HG03439 (cell line): ENCODE results near the gene ARHGAP25.

Experiments used
- ATAC-seq: cut with Tn5 transposase; IDR thresholded peaks from one replicate; pipeline ENCODE4 v1.9.1; 2021; ENCODE audit warnings: mild to moderate bottlenecking, moderate library complexity; ENCODE audit not compliant: unreplicated experiment

ARHGAP25 gene

DNA sequence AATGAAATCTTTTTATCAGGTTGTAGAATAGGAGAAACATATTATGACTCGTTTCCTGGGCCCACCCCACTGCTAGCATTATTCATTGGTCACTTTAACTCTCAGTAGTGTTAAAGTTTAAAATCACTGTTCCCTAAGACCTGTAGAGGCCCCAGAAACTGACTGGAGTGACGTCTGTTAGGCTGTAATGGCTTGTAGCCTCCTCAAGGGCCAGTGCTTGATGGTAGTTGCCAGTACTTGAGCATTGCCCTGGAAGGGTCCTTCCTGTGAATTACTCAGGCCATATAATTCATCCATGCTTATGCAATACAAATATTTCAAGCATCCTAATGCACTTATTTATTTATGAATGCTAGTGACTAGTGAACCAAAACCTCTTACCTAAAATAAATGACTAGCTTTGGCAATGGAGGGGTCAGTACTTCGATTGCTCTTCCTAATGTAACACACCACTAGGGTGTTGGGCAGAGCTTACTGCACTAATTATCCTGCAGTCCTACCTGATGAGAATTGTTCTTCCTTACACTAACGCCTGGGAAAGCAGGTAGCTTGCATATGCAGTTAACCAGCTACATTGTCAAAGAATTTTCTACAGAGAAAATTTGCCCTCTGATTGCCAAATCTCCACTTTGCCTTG is 31.2 kb downstream of the ARHGAP25 start:
- no peak for ATAC-seq

DNA sequence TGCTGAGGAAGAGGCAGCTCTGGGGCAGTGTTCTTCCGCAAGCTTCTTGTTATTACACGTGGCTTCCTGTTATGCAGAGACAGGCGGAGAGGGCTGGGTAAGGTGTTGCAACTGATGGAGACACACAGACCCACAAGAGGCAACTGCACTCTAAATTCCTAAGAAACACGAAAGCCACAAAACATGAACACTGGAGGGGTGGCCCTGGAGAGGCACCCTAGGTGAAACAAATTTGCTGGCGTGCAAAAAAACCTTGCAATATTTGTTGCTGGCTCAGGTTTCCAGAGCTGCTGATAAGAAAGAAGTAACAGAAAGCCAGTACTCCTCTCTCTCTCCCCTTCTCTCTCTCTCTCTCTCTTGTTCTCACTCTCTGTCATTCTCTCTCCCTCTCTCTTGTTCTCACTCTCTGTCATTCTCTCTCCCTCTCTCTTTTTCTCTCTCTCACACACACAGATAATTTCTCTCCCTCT is 31.8 kb downstream of the ARHGAP25 start:
- ATAC-seq, result no peak

DNA sequence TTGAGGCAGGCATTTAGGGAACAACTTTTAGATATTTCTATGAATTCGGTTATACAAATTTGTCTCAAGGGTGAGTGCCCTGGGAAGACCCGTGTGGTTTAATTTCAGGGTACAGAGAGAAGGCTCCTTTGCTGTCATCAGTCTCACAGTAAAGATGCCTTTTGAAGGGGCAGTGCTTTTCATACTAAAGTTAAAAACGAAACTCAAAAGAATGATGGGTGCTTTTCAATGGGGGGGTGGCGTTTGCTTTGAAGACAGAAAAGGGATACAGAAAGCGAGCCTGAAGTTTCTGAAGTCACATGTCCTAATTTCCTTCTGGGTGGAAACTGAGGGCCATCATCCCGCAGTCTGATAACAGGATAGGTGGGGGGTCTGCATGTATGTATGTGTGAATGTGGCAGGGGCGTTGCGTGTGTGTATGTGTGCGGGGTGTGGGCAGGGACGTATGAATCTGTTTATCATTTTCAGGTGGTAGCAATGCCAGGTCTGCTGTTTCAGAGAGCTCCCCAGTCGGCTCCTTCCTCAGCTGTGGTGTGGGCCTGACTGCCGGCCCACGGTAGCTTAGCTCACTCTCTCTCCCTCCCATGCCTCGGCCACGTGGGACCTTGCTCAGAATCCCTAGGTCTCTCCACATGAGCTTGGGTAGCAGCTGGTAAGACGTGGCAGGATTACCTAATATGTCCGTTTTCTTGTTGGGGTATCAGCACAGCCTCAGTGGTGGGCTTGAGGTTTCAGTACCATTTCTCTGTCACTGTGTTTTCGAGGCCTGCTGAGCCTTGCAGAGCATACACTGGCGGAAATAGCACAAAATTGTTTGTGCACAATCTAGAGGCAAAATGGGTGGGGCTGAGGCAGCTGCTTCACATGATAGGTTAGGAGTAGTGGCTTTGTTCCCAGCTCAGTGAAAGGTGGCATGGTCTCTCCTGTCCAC is 32.7 kb downstream of the ARHGAP25 start:
- ATAC-seq, result no peak

DNA sequence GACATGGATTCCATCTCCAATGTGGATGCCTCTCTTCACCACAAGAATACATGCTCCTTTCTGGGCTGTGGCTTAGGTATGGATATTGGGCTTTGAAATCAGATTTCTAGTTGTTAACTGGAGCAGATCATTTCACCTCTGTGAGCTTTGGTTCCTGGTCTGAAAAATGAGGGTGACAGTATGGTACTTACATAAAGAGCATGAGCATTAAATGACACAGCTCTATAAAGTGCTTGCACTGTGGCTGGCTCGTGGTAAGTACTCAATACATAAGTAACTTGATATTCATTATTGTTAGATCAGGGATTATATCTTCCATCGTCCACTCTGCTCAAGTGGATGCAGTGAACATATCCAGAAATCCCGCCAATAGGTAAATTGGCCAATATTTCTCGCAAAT is 33.4 kb downstream of the ARHGAP25 start:
- ATAC-seq, result no peak

DNA sequence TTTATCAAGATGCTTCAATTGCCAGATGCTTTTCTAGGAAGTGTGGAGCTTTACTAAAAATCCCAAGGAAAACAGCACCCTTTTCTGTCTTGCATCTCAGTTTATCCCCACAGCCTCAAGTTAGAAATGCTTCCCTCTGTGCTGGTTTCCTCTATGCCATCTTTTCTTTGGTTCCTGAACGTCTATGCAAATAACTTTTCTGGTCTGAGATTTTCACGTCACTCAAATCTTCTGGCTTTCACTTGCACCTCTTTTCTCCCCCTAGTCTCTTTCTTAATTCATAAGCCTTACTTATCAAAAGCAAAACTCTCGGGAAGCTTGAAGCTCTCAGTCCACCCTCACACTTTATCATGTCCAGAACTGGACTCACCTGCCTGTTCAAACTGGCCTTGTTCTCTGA is 33.9 kb downstream of the ARHGAP25 start:
- ATAC-seq, result no peak

DNA sequence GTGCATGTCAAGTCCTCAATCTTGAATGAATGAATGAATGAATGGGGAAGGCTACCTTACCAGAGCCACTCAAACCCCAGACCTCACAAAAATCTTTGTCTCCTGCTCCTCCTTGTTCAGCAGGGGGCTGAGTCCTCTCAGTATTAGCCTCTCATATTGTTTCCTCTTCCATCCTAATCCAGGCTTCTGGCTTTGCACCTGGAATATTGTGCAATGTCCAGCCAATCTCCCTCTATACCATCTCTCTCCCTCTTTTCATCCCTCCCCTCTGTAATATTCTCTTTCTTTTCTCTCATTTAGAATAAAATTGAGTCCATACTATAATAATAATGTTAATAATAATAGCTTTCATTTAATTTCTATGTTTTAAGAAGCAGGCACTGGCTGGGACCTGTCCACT is 34.3 kb downstream of the ARHGAP25 start:
- ATAC-seq, result no peak

DNA sequence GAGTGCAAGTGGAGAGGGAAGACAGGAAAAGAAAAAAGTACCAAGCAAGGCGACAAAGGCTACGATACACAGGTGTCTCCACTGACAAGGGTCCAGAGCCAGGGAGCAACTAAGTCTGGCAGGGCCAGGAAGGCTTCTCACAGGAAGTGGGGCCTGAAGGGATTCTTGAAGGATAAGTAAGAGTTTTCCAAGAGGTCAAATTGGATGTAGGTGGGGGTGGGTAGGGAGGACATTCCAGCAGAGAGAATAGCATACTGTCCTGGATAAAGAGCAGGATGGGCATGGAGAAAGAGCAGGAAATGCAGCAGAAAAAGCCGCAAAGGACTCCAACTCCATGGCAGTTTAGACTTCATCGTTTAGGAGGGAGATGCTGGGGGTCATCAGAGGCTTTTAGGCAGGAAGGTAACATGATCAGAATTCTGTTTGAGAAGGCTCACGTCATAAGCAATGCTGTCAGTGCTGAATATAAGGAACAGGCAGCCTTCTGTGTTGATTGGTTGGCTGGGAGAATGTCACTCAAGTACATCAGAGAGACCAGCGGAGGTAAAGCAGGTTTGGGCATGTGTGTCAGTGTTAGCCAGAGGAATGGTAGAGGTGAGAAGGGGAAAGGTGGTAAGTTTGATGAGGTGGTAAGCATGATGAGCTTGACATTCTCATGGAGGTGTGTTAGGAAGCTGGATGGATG is 35.1 kb downstream of the ARHGAP25 start:
- ATAC-seq, result no peak

DNA sequence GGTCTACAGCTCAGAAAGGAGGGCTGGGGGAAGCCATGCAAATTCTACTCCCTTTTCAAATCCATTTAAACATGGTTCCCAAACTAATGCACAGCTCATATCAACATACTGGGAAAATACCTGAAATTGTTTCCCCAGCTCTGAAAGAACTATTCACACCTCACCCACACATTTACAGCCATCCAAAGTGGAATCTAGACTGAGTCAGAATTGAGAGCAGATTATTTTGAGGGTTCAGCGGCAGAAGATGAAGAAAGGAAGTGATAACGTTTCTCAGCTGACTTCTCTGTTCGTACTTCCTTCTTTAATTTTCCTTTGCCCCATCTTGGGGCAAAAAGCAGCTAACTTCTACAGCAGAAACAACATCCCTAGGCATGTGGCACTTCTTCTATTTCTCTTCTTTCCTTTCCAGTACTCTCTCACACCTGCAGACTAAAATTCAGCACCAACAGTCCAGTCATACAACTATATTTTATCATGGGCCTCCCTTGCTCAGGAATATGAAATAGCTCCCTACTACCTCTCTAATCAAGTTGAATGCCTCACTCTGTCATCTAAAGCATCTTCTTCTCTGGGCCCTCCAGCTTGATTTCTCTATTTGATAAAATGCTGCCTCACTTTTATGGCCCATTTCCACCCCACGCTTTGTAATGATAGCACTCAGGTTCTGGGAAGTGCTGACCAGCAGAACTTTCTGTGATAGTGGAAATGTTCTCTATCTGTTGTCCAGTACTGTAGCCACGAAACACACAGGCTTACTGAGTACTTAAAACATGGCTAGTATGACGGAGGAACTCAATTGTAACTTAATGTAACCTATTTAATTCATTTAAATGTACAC is 35.9 kb downstream of the ARHGAP25 start:
- ATAC-seq, result no peak

DNA sequence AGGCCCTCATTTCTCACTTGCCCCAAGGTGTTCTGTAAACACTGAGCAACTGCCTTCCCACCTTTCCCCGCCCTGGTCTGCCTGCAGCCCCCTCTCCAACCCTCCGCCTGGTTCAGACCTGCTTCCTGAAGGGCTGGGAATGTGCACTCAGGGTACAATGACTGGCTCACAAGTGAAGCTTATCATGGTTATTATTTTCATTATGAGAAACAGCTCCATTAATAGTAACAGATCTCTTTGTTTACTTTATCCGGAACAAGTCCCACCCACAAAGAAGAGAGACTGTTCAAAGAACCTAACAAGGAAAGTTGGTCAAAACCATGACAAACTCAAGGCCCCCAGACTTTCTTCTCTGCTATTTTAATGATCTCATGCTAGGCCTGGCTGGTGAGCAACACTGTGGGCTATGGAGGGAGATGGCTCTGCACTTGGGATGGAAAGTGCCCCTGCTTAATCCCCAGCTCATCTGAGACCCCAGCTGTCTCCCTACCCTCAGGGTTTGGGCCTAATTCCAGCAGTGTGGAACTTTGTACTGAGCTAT is 36.7 kb downstream of the ARHGAP25 start:
- ATAC-seq, result no peak

DNA sequence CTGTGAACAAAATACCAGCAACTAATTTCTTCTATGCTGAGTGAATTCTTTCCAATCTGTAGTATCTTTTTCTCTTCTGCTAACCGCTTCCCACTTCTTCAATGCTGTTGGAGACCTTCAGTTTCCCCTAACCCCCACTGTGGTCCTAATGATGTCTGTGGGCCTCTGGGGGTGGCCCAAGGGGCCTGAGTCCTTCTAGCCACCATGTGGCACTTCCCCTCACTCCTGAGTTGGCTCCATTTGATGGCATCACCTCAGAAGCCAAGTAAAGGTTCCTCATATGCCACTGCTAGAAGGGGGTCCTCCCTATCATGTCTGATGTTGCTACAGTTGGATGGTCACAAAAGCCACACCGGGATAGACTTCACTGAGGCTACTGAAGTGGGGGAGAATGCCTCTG is 37.5 kb downstream of the ARHGAP25 start:
- ATAC-seq, result no peak

DNA sequence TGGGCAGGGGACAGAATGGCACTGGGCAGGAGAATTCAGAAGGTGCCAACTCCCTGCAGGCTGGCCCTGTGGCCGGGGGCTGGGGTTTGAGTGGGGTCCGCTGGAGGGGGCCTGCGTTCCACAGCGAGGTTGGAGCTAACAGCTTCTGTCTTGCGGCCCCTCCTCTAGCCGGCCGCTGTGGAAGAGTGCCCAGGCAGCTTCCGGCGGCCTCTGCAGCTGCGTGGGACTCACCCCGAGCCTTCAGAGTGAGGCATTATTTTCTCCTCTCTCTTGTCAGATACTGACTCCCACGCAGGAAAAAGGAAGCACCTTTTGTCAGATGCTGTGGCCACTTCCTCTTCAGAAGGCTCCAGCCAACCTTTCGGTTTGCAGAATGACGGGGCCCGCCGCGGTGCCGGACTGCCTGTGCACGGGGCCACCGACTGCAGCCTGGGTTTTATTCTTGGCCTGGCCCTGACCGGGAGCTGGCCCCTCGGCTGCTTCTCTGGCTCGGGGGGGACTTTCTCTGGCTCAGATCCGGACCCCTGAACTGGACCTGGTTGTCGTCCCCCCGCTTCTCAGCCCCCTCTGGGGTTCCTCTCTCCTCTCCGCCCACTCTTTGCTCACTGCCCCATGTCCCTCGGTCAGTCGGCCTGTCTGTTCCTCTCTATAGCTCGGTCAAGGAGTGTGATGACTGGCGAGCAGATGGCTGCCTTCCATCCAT is 40.1 kb downstream of the ARHGAP25 start:
- peak; percentile 89 for ATAC-seq

DNA sequence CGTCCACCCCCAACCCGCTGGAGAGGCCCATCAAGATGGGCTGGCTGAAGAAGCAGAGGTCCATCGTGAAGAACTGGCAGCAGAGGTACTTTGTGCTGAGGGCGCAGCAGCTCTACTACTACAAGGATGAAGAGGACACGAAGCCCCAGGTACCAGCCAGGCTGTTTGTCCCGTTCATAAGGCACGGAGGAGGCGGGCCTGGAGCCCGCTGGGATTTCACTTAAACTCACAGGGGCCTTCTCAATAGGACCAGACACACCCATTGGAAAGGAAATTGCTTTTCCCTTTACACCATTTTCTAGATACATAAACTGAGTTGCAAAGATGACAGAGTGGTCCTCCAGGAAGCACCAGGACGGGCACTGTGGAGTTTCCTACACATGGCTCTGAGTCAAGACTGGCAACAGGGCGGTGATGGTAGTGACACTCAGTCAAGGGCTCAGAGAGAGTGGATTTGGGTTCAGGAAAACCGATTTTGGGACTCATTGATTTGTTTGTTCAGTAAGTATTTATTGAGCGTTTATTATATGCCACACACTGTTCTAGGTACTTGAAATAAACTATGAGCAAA is 40.7 kb downstream of the ARHGAP25 start:
- no peak for ATAC-seq

DNA sequence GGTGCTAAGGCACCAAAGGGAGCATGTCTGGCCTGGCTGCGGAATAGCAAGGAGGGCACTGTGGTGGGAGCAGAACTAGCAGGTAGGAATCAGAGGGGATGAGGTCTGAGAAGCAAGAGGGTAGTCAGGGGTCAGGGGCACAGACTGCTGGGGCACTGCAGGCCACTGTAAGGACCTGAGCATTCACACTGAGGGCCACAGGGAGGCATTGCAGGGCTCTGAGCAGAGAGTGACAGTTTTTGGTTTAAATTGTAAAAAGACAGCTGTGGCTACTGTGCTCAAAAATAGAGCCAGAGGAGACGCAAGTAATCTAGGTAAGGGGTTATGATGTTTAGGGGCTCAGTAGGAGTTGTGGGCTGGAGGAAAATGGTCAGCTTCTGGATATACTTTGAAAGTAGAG is 41.5 kb downstream of the ARHGAP25 start:
- no peak for ATAC-seq

DNA sequence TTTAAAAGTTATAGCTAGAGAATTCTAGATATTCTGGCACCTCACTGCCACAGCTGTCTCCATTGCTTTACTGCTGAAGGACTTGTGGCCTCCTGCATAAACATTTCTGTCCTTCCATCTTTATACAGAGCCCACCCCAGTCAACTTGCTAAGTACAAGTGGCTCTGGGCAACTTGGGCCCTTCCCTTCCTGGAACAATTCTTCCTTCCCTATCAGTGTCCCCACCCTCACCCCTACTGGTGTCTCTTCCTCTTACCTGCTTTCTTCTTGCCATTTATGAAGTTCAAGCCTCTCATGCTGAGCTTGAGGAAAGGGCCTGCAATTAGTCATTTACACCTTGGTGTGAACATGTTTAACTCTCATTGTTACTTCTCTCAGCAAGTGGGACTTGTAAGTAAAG is 45.0 kb downstream of the ARHGAP25 start:
- ATAC-seq, result no peak

DNA sequence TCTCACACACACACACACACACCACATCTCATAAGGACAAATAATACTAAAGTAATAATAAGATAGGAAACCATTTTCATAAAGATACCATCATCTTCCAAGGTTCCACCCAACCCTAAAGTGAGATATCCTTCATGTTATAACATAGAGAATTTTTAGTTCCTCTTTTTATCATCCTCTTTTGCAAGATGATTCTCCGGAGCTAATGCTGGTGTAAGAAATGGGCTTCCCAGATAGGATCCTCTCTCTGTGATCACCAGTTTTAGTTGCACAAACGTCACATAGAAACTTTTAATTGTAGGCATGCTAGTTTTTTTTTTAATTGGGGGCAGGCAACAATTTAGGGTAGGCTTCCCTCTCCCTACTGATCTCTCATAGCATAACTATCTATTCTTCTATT is 49.6 kb downstream of the ARHGAP25 start:
- ATAC-seq, result no peak

DNA sequence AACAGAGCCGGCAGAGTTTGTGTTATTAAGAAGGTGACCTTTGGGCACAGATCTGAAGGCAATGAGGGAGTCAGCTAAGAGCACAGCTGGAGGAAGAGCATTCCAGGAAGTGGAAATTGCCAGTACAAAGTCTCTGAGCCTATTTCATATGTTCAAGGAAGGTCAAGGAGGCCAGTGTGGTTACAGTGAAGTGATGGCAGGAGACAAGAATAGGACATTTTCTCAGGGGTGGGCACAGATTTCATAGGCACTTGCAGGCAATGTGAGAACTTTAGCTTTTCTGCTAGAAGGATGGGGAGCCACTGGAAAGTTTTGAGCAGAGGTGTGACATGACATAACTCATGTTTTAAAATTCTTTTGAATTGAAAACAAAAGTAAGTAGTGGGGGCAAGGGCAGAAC is 50.3 kb downstream of the ARHGAP25 start:
- ATAC-seq, result no peak

DNA sequence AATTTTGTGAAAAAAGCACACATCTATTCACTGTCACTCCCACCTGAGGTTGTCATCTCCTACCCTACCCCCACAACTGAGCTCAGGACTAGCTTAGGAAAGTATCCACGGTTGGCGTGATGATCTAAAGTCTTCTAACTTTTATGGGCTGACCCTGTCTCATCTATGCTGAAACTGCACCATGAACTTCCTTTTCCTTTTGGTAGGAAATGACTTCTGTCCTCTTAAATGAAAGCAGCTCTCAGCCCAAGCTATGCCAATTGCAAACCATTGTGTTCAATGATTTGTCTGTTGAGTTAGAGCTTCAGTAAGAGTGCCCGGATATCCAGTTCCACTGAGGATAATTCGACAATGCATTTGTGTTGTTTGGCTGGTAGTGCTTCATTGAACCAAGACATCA is 52.7 kb downstream of the ARHGAP25 start:
- no peak for ATAC-seq

DNA sequence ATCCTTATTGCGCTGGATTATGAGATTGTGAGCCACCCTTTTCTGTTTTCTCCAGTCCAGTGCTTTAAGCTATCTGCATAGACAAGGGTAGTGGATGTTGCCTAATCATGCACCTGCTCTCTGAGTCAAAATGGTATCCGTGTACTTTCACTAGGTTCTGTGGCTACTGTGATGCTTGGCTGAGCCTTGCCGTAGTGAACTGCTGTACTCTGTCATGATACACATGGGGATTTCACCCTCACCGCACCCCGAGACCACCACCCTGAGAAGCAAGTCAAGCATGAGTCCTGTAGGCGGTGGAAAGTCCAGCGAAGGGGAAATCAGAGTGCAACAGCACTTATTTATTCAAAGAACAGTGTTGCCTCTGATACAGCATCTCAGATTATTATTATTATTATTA is 55.0 kb downstream of the ARHGAP25 start:
- ATAC-seq, result peak; percentile 100

DNA sequence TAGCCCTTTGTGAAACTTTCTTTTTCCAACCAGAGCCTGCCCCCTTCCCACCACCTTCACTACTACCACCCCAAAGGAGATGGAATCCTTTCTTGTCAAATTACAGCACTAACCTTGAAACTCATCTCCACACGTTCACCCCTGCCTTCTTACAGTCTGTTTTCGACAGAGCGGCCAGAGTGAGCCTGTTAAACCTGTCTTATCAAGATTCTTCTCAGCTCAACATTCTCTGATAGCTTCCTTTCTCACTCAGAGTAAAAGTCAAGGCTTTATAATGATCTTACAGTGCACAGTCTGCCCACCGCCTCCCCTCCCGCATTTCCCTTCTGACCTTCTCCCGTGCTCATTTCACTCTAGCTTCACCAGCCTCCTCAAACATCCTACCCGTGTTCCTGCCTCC is 56.0 kb downstream of the ARHGAP25 start:
- no peak for ATAC-seq

DNA sequence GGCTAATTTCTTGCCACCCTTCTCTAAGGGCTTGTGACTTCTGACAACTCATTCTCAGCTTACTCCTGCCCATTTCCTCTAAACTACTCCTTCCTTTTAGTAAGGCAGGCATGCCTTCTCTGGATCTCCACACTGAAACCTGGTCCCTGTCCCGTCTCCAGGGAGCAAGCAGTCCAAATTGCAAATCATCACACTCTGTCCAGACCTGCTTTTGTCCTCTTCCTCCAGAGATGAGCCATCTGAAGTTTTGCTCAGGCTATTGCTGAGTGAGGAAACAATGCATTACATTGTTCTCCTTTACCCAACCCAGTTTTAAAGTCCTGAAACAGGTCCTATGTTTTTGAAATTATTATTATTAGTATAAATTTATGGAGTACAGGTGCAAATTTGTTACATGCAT is 57.3 kb downstream of the ARHGAP25 start:
- no peak for ATAC-seq
